Measurements from ENCODE around the gene NPW.

Gene NPW

GRCh38 chr16:2019921-2020831 lies 591 bp downstream of the NPW start:
- Histone ChIP-seq H3K27ac (ENCODE audit: insufficient read depth, low read length, poor library complexity, severe bottlenecking) (no peak overlapping the region), H3K9me3 (ENCODE audit: control insufficient read depth, low read length) (no peaks in the 10 kb centered on the region), H3K4me1 (ENCODE audit: control insufficient read depth, insufficient read depth, low read length, poor library complexity, severe bottlenecking) (peaks cover 22% of the 10 kb centered on the region), H3K4me3 (ENCODE audit: insufficient read depth, low read depth, low read length, poor library complexity, severe bottlenecking) (no peak overlapping the region), H3K27me3 (replicated peaks; ENCODE audit: control insufficient read depth, insufficient read depth, low read length, poor library complexity, severe bottlenecking) (peaks cover 20% of the 10 kb centered on the region), H3K36me3 (ENCODE audit: control insufficient read depth, insufficient read depth, low read length) (no peaks in the 10 kb centered on the region)
- DNase-seq: no peak

GRCh38 chr16:2022723-2023091 lies 3.1 kb downstream of the NPW start:
- Histone ChIP-seq H3K4me3 (ENCODE audit: insufficient read depth, low read depth, low read length, poor library complexity, severe bottlenecking) (no peak overlapping the region), H3K36me3 (ENCODE audit: control insufficient read depth, insufficient read depth, low read length) (no peaks in the 10 kb centered on the region), H3K9me3 (ENCODE audit: control insufficient read depth, low read length) (no peaks in the 10 kb centered on the region), H3K27me3 (replicated peaks; ENCODE audit: control insufficient read depth, insufficient read depth, low read length, poor library complexity, severe bottlenecking) (peaks cover 20% of the 10 kb centered on the region), H3K4me1 (ENCODE audit: control insufficient read depth, insufficient read depth, low read length, poor library complexity, severe bottlenecking) (peaks cover 29% of the 10 kb centered on the region), H3K27ac (ENCODE audit: insufficient read depth, low read length, poor library complexity, severe bottlenecking) (no peak overlapping the region)
- DNase-seq: no peak

- Histone ChIP-seq H3K4me3 (ENCODE audit: insufficient read depth, low read depth, low read length, poor library complexity, severe bottlenecking) (peak overlapping the region; percentile 40), H3K27me3 (replicated peaks; ENCODE audit: control insufficient read depth, insufficient read depth, low read length, poor library complexity, severe bottlenecking) (peaks cover 20% of the 10 kb centered on the region), H3K4me1 (ENCODE audit: control insufficient read depth, insufficient read depth, low read length, poor library complexity, severe bottlenecking) (peaks cover 29% of the 10 kb centered on the region), H3K9me3 (ENCODE audit: control insufficient read depth, low read length) (no peaks in the 10 kb centered on the region), H3K27ac (ENCODE audit: insufficient read depth, low read length, poor library complexity, severe bottlenecking) (peak overlapping the region; percentile 44), H3K36me3 (ENCODE audit: control insufficient read depth, insufficient read depth, low read length) (no peaks in the 10 kb centered on the region)
- DNase-seq: peak; percentile 90 to 94 (median 92)
These were observed 3.8 kb downstream of the NPW start for GRCh38 chr16:2023092-2024031.

- peaks cover 29% of the 10 kb centered on the region for H3K4me1 ChIP-seq (ENCODE audit: control insufficient read depth, insufficient read depth, low read length, poor library complexity, severe bottlenecking)
- H3K27me3 ChIP-seq (replicated peaks; ENCODE audit: control insufficient read depth, insufficient read depth, low read length, poor library complexity, severe bottlenecking): peaks cover 20% of the 10 kb centered on the region
- DNase-seq: no peak
- H3K27ac ChIP-seq (ENCODE audit: insufficient read depth, low read length, poor library complexity, severe bottlenecking): no peak overlapping the region
- no peaks in the 10 kb centered on the region for H3K9me3 ChIP-seq (ENCODE audit: control insufficient read depth, low read length)
- H3K36me3 ChIP-seq (ENCODE audit: control insufficient read depth, insufficient read depth, low read length): no peaks in the 10 kb centered on the region
- no peak overlapping the region for H3K4me3 ChIP-seq (ENCODE audit: insufficient read depth, low read depth, low read length, poor library complexity, severe bottlenecking)
These were observed 4.4 kb downstream of the NPW start for GRCh38 chr16:2024032-2024420.

GRCh38 chr16:2025251-2025650 lies 5.7 kb downstream of the NPW start:
- Histone ChIP-seq H3K36me3 (ENCODE audit: control insufficient read depth, insufficient read depth, low read length) (no peaks in the 10 kb centered on the region), H3K9me3 (ENCODE audit: control insufficient read depth, low read length) (no peaks in the 10 kb centered on the region), H3K4me1 (ENCODE audit: control insufficient read depth, insufficient read depth, low read length, poor library complexity, severe bottlenecking) (peaks cover 24% of the 10 kb centered on the region), H3K4me3 (ENCODE audit: insufficient read depth, low read depth, low read length, poor library complexity, severe bottlenecking) (no peak overlapping the region), H3K27ac (ENCODE audit: insufficient read depth, low read length, poor library complexity, severe bottlenecking) (no peak overlapping the region), H3K27me3 (replicated peaks; ENCODE audit: control insufficient read depth, insufficient read depth, low read length, poor library complexity, severe bottlenecking) (peaks cover 14% of the 10 kb centered on the region)
- no peak for DNase-seq

- no peak for DNase-seq
- H3K27ac ChIP-seq (ENCODE audit: insufficient read depth, low read length, poor library complexity, severe bottlenecking): no peak overlapping the region
- H3K9me3 ChIP-seq (ENCODE audit: control insufficient read depth, low read length): no peaks in the 10 kb centered on the region
- peaks cover 7% of the 10 kb centered on the region for H3K27me3 ChIP-seq (replicated peaks; ENCODE audit: control insufficient read depth, insufficient read depth, low read length, poor library complexity, severe bottlenecking)
- H3K4me3 ChIP-seq (ENCODE audit: insufficient read depth, low read depth, low read length, poor library complexity, severe bottlenecking): no peak overlapping the region
- H3K4me1 ChIP-seq (ENCODE audit: control insufficient read depth, insufficient read depth, low read length, poor library complexity, severe bottlenecking): peaks cover 19% of the 10 kb centered on the region
- H3K36me3 ChIP-seq (ENCODE audit: control insufficient read depth, insufficient read depth, low read length): no peaks in the 10 kb centered on the region
These were observed 6.4 kb downstream of the NPW start for GRCh38 chr16:2025878-2026460.

GRCh38 chr16:2026461-2027023 lies 7.0 kb downstream of the NPW start, which contains the start of gene NHERF2:
NHERF2 (plus strand) TSS chr16:2026902; CDS start chr16:2027006, 104 bp downstream.
- H3K27me3 ChIP-seq (replicated peaks; ENCODE audit: control insufficient read depth, insufficient read depth, low read length, poor library complexity, severe bottlenecking): peaks cover 6% of the 10 kb centered on the region
- H3K4me1 ChIP-seq (ENCODE audit: control insufficient read depth, insufficient read depth, low read length, poor library complexity, severe bottlenecking): peaks cover 19% of the 10 kb centered on the region
- no peaks in the 10 kb centered on the region for H3K36me3 ChIP-seq (ENCODE audit: control insufficient read depth, insufficient read depth, low read length)
- H3K9me3 ChIP-seq (ENCODE audit: control insufficient read depth, low read length): no peaks in the 10 kb centered on the region
- no peak for DNase-seq
- H3K27ac ChIP-seq (ENCODE audit: insufficient read depth, low read length, poor library complexity, severe bottlenecking): no peak within 1 kb of the TSS
- H3K4me3 ChIP-seq (ENCODE audit: insufficient read depth, low read depth, low read length, poor library complexity, severe bottlenecking): peak within 1 kb of the TSS; percentile 50

- no peak for DNase-seq
- peaks cover 2% of the 10 kb centered on the region for H3K27me3 ChIP-seq (replicated peaks; ENCODE audit: control insufficient read depth, insufficient read depth, low read length, poor library complexity, severe bottlenecking)
- no peaks in the 10 kb centered on the region for H3K9me3 ChIP-seq (ENCODE audit: control insufficient read depth, low read length)
- H3K27ac ChIP-seq (ENCODE audit: insufficient read depth, low read length, poor library complexity, severe bottlenecking): no peak overlapping the region
- peak overlapping the region; percentile 50 for H3K4me3 ChIP-seq (ENCODE audit: insufficient read depth, low read depth, low read length, poor library complexity, severe bottlenecking)
- peaks cover 19% of the 10 kb centered on the region for H3K4me1 ChIP-seq (ENCODE audit: control insufficient read depth, insufficient read depth, low read length, poor library complexity, severe bottlenecking)
- H3K36me3 ChIP-seq (ENCODE audit: control insufficient read depth, insufficient read depth, low read length): no peaks in the 10 kb centered on the region
These were observed 7.7 kb downstream of the NPW start for GRCh38 chr16:2027024-2028010.

GRCh38 chr16:2028146-2028545 lies 8.6 kb downstream of the NPW start:
- DNase-seq: no peak
- H3K27me3 ChIP-seq (replicated peaks; ENCODE audit: control insufficient read depth, insufficient read depth, low read length, poor library complexity, severe bottlenecking): no peaks in the 10 kb centered on the region
- H3K4me3 ChIP-seq (ENCODE audit: insufficient read depth, low read depth, low read length, poor library complexity, severe bottlenecking): no peak overlapping the region
- no peaks in the 10 kb centered on the region for H3K9me3 ChIP-seq (ENCODE audit: control insufficient read depth, low read length)
- H3K4me1 ChIP-seq (ENCODE audit: control insufficient read depth, insufficient read depth, low read length, poor library complexity, severe bottlenecking): peaks cover 14% of the 10 kb centered on the region
- no peak overlapping the region for H3K27ac ChIP-seq (ENCODE audit: insufficient read depth, low read length, poor library complexity, severe bottlenecking)
- H3K36me3 ChIP-seq (ENCODE audit: control insufficient read depth, insufficient read depth, low read length): no peaks in the 10 kb centered on the region

Data from effector memory CD4-positive, alpha-beta T cell (primary cell).